T-helper 1 cell (primary cell): Measurements from ENCODE around the gene DCBLD2.

Source experiments
- DNase-seq, 5 donors: peaks; one replicate each; pipeline ENCODE4 v3.0.0-alpha.2; 2012 to 2020

The DCBLD2 gene

DNA sequence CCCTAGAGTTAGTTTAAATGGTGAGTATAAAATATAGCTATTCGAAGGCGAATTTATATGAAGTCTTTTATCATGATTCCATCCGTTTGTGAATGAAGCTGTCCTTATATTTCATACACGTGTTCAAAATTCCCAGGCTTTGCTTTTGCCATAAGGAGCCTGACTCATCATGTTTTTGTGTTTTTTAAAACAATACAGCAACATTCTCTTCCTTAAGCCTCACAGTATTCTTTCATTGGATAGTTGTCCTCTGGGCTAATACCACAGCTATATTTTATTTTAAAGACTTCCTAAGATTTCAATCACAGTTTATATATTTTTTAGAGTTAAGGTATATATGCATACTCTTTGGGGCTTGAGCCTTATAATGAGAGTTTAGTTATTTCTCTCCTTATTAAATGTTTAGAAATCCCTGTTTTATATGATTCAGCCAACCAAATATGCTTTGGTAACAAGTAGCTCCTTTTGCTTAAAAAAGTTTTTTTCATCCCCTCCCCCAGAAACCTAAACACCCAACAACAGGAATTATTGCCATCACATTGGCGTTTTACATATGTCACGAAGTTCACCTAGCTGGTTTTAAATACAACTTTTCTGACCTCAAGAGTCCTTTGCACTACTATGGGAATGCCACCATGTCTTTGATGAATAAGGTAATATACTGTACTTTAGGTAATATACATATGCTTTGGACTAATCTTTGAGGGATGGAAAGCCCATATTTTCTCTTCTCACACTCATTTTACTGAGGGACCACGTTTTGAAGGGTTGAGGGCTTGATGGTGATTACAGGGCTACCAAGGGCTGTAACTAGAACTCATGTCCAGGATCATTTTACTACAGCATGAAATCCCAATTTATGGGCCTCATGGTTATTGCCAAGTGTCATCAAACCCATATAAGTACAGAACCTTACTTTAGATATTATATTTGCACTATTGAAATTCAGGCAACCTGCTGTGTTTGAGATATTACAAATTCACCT, 109.9 kb downstream of the DCBLD2 start:
- DNase-seq = no peak

DNA sequence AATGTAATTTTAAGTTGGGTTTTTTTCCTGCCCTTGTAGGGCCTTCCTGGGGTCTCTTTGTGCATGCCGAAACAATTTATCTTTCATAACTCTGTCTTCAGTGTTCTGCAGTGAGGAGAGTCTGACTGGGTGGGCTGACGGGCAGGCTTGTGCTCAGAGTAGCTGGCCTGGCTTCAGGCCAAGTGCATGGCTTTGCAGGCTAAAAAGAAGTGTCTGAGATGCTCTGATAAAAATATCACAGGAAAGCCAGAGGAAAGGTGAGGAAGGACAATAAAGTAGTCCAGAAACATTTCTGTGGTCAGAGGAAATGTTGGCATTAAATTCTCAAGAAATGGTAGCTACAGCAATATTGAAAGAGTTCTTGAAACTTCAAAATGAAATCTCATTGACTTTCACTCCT, 112.8 kb downstream of the DCBLD2 start:
- DNase-seq = no peak

DNA sequence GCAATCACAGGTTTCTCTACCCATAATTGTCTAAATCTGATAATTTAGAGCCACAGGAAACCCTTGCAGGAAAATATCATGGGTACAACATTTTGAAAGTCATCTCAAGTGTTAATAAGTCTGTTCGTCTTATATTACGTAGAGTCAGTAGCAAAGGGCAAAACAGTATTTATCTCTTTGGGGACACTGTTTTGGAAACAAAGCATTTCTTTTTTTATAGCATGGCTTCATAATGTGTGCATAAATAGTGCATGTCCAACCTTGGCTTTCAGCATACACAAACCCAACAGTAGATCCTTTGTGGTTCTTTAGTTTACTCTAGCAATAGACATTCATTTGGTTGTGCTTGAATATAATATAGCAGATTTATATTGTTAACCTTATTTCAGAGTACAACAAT, 114.3 kb downstream of the DCBLD2 start:
- DNase-seq = no peak

DNA sequence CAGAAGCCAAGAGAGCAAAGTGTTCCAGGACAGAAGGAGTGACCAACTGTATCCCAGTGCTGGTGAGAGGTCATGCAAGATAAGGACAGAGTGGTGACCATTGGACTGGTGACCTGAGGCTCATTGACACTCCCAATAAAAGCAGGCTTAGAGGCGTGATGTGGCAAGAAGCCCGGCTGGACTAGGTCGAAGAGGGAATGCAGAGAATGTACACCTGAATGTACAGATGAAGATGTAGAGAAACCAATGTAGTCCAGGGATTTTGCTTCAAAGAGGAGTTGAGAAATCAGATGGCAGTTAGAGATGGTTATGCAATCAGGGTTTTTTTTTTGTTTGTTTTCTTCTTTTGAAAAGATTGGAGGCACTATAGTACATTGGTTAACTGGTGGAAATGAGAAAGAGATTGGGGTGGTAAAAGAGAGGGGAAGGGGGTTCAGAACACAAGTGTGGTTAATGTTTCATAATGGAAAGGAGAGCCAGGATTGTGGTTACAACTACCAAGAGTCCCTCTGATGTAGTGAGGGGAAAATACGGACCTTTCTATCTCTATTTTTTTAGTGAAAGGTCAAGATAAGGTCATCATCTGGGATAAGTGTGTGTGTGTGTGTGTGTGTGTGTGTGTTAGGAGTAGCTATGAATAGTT, 115.0 kb downstream of the DCBLD2 start:
- no peak for DNase-seq

DNA sequence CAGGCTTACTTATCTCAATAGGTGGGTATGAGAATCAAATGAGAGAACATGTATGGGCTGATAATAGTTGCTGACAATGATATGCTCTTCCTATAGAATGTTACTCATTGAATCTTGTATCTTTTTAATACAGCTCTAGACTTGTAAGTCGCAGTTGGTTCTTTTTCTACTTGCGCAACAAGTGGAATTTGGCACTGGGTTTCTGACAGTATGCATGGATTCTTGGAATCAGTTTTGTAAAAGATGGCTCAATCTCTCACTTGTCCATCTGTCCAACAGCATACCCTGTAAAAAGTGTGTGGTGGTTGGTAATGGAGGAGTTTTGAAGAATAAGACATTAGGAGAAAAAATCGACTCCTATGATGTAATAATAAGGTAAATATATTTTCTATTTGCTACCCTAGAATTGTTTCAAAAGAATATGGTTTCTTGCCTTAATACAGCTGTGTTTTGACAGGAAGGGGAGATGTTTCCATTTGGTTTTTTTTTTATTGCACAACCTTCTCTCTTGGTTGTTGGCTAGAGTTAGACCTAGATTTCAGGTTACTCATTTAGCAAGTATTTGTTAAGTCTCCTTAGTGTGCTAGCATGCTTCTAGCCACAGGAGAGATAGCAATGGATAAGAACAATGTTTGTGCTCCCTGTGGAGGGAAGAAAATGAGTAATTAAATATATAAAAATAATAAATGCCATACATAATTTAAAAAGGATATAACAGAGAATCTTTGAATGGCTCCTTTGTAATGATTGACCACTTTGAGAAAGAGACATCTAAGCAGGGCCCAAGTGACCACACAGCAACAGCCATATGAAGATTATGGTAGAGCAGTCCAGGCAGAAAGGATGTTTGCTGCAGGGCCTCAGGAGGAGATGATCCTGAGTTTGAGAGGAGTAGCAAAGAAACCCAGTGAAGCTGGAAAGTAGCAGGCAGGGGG, 116.6 kb downstream of the DCBLD2 start:
- no peak for DNase-seq

DNA sequence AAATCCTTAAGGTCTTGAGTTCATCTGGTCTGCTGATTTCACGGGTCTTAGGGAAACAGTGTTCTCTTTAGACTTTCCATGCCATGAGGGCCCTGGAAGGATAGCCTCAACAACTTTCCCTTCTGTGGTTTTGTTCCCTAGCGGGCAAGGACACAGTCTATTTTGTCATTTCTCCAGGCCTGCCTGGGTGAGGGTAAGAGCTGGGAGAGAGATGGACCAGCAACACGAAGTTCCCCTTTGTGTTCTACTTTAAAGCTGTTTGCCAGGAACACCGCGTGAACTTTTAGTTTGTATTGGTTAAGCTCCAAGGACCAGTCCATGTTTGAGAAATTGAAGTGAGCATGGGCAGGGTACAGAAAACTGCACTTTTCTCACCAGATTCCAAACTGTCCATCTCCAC, 117.5 kb downstream of the DCBLD2 start:
- no peak for DNase-seq

DNA sequence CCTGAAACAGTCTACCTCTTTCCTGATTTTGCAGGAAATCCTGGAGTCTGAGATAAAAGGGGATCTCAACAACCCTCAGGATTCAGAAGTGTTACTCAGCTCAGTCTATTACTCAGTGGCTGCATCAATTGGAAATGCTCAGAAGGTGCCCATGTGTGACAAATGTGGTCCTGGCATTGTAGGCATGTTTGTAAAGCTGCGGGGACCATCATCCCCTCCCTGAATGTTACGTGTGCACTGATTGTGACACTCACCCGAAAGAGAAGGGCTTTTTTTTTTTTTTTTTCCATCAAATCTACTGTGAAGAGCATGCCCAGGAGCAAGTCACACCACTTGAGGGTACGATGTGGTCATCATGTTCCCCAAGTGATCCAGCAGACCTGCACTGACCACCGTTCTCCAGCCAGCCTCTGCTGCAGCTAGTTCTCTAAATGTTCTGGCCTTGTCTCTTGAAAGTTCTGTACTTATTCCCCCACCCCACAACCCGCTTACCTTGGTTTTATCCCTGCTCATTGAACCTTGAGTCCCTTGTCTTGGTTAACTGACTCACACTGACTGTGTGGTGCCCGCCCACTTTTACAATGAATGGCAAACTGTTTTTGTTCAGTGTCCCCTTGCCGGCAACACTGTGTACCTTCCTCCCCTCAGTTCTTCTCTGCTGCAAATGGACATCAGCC, 118.5 kb downstream of the DCBLD2 start:
- no peak for DNase-seq

DNA sequence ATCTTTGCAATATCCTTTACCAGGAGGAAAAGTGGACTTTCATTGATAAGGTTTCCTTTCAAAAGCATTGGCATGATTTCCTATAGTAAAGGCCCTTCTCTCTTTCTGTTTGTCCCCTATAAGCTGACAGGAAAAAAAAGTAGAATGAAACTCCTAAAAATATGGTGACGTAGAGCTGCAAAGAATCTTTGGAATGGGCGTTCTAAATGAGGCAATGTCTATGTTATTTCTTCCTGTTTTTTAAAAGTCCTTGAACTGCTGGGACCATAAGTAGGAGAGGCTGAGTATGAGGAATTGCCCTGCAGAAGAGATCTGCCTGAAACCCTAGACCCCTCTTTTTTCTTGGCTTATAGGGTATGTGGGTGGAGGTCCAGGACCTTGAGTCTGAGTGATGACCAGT, 121.2 kb downstream of the DCBLD2 start:
- no peak for DNase-seq

DNA sequence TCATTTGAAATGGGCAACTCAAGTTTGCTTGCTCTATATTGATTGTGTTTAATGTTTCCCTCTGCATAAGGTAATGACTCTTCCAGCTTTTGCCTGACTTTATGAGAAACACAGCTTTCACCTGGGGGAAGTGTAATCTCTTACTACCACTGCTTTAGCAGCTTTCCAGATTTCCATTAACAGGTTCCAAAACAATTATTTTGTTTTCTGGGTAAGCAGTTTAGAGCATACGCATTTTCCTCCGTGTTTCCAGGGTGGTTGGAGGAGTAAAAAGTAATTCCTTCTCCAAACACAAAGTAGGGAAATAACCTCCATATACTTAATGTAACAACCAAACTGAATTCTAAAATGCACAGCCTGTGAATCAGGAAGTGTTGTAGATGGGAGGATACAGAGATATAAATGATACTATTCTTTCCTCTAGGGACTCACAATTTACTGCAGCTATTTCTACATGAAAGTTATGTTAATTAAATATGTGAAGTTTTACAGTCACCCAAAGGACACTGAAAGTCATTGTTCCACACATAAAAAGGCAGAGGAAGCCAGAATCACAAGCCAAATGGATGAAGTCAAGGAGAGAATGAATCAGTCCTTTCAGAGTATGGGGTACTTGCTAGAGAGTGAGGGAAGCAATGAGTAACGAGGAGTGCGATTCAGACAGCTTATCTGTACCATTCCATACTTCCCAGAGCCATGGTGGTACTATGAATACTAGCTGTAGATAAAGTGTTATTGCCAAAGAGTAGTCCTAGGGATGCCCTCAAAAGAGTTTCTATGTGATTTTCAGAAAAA, 121.8 kb downstream of the DCBLD2 start:
- no peak for DNase-seq

DNA sequence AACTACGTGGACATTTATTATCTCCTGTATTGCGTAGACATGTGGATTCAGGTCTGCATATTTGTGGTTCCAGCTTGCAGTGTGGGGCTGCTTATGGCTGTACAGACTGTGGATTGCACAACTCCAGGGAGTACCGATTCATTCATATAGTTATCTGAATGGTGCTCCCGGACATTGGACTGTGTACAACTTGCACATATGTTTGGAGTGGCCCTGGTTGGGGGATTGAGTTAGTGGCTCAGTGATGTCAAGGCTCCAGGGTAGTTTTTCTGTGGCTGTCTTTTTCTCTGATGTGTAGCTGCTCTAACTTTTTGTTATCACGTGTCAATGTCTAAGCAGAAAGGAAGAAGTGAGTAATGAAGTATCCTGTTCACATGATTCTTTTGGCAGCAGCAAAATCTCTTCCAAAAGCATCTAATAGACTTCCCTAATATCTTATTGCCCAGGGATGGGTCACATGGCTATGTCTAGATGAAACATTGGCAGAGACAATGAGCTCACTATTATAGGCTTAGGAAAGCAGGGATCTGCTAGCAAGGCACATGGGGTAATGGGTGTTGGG, 122.6 kb downstream of the DCBLD2 start:
- no peak for DNase-seq

DNA sequence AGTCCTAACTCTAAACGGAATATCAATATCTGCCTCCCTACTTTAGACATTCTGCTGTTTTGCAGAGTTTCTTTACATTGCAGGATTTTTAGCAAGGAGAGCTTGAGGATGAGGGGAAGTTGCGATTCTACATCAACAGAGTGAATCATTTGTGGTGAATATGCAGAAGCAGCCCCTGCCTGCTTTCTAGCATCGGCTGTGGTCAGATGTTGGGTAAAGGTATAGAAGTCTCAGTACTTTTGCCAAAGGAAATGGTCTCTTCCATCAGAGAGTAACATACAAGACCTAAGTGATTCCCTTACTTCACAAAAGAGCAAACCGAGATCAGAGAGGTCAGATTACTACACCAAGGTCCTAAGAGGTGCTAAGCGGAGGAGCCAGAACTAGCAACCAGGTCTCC, 123.1 kb downstream of the DCBLD2 start:
- no peak for DNase-seq

DNA sequence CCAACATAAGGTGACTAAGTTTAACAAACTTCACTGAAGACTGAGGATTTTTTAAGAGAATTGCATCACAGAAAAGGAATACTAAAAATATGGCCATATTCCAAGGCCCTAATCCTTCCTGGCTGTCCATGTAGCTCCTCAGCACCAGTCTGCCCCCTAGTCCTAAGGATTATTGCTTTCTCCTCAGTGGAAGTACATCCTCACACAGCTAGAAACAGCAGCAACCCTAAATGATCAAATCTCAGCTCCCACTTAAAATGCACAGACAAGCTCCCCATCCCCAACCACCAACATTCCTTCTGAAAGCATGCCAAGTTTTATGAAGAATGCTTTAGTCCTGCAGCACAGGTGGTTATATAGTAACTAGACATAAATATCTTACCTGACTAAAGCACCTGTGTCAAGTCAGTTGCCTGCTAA, 123.7 kb downstream of the DCBLD2 start:
- DNase-seq = no peak

DNA sequence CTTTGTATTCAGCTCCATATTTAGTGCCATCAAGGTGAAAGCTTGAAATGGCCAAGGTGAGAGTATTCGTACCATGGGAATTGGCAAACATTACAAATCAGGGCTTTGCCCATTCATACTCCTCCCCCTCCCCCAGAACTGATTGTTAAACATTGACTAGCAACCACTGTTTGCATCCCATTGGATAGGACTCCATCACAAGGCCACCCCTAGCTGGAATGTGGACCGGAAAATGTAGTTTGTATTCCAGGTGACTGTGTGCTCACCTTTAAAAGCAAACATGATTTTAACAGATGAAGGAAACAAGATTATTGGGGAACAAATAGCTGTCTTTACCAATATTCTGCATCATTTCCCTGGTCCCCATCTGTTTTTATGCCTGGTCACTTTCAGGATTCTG, 124.2 kb downstream of the DCBLD2 start:
- no peak for DNase-seq

DNA sequence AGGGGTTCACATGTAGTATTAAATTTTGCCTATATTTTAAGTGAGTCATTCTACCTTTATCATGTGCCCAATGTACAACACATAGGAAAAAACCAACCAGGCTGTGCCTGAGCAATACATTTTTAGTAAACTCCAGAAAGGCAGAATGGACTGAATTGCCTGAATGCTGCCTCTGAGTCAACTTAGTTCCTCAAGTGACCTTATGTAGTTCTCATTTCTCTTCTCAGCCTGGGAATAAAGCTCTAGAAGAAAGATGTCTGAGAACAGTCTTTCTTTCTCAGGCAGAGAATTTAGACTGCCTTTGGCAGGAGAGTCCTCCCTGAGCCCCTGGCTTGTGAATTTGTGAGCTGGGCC, 125.4 kb downstream of the DCBLD2 start:
- DNase-seq = no peak

DNA sequence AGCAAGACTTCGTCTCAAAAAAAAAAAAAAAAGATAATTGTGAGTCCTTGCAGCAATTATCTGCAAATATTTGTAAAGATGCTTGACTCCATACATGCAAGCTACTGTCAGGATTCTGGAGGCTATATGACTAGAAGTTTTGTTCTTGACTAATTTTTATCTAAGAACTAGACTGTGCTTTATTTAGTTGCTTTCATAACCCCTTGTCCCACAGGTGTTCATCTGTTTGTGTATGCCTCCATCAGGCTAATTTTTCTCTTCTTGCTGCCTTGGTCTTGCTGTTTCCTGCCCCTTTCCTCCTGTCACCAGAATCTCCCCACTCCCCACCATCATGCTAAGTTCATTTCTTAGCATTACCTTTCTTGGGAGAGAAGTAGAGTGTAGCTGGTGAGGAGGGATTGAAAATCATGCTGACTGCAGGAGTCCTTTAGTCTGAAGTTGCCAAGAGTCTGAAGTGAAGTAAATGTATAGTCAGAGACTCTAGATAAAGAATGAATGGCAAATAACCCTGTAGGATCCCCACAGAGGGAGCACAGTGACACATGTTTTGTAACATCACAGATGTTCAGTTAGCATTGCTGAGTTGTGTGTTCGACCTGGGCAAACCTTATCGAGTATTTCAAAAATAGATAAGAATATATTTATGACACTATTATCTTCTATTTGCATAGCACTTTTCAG, 125.9 kb downstream of the DCBLD2 start:
- no peak for DNase-seq

DNA sequence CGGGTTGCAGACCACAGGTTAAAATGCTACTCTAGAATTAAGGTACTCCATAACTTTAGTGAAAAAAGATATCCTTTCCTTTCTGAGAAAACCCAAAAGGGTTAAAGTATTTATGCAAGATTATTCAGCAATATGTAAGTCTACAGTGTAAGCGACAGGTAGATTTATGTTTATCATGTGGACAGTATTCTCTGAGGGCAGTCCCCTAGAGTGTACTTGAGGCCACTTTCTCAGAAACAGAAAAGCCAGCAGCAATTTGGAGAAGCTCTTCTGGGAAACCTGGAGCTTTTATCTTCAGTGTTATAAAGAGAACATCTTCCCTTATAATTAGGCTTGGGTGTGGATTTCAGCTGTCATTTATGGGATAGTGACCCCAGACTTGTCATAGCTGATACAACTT, 129.5 kb downstream of the DCBLD2 start:
- DNase-seq = no peak

DNA sequence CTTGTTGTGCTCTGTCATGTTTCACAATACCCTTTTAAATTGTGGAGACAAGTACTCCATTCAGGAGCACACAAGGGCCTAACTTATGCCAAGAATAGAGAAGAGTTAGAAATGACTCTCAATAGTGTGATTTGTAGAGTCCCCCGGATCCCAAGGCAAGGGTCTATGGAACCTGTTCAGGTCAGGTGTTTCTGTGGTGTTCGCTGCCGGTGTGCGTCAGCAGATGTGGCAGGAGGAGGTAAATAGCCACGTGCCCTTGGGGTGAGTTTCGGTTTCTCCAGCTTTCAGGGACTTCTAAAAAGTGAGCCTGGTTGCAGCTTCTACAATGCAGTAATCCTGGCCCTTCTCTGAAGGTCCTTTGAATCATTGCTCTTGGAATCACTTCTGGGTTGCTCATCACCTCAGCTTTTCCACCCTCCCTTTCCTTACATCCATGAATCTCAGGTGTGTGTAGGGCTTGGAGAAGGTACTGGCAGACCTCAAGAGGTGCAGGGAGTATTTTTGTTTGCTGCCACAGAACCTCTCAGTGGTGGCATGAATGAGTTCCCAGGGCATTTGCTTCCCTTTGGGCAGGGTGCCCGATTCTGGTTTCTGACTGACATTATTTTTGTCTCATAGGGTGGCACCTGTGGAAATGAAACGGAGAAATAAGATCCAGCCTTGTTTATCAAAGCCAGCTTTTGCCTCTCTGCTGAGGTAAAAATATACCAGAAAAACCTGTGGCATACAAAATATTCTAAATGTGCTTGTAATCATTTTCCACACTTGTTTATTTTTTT, 131.0 kb downstream of the DCBLD2 start:
- DNase-seq = no peak

DNA sequence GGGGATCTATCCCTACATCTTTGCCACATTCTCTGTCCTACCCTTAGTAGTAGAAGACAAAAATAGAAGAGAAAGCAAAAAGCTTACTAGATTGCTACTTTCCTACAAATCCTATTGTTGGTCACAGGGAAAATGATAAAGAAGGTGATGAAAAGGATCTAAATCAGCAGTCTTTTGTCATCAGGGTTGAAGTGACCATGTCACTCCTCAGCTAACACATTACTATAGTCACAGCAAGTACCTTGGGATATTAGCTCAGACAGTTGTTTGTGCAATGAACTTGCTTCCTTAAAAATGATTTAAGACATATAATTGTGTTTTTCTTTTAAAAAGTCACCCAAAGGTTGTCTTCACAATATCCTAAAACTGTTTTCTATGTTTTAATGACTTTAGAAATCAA, 132.0 kb downstream of the DCBLD2 start:
- DNase-seq = no peak

DNA sequence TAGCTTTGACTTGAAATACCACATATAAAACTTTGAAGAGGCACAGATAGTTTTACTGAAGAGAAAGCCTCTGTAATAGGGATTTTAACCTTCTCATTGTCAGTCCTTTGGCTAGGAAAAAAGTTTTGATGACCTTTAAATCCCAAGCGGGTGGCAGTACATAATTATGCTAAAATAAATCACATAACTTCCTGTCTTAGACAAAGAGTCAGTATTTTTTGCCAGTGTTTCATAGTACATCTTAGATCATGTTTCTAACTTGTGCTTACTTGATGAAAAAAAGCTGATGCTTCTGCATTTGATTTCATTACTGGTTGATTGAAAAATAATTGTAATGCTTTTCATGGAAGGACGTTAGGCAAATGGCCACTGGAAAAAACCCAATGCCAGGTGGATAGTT, 132.5 kb downstream of the DCBLD2 start:
- DNase-seq = no peak

DNA sequence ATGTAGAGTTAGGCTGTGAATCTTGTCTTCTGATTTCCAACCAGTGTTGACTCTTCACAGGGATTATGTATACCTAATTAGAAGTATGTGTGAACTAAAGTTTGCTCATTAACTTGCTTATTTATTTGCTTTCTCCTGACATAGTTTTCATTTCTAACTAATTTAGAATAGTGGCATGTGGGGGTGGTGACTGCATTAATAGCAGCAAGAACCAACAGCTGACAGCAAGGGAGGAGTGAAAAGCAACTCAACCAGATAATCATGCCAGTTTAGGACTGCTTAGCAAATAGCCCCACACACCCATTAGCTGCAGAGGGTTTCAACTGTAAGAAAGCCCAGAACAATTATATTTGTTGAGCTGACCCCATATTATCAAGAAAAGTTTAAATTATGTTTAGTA, 134.6 kb downstream of the DCBLD2 start:
- no peak for DNase-seq
